Osteoblast (primary cell): ENCODE measurements around the gene GNAQ. TPM values are rescaled to one million over a fixed set of nuclear protein-coding genes. Genes with fewer than 3 reads are reported as not detected.

ENCODE experiments used
- DNase-seq: peaks from one replicate; pipeline ENCODE4 v3.0.0; 2011; ENCODE audit warnings: low spot score, mixed read lengths; ENCODE audit not compliant: insufficient read length; ENCODE audit errors: missing footprints
- H2AFZ ChIP-seq: 2 replicates; pipeline ENCODE4 v1.6.0; 2011; ENCODE audit warnings: mild to moderate bottlenecking, low read length
- H3K27ac ChIP-seq: 2 replicates; pipeline ENCODE4 v1.5.1; 2011; ENCODE audit warnings: mild to moderate bottlenecking, low read depth, low read length, moderate library complexity
- H3K27me3 ChIP-seq: 2 replicates; pipeline ENCODE4 v1.6.0; 2012; ENCODE audit warnings: mild to moderate bottlenecking, control low read depth, inconsistent platforms, low read length, moderate library complexity; ENCODE audit not compliant: insufficient read depth
- H3K36me3 ChIP-seq: 2 replicates; pipeline ENCODE4 v1.5.1; 2011; ENCODE audit warnings: mild to moderate bottlenecking, low read length, control low read depth, moderate library complexity; ENCODE audit not compliant: insufficient read depth
- H3K4me1 ChIP-seq: 2 replicates; pipeline ENCODE4 v1.5.1; 2011; ENCODE audit warnings: mild to moderate bottlenecking, low read length, control low read depth, moderate library complexity; ENCODE audit not compliant: insufficient read depth
- H3K4me2 ChIP-seq: 2 replicates; pipeline ENCODE4 v1.6.0; 2011; ENCODE audit warnings: mild to moderate bottlenecking, low read length; ENCODE audit not compliant: insufficient read depth
- H3K4me3 ChIP-seq: fragments of 200-600 bp; sonication (generic); 3 replicates; pipeline ENCODE4 v1.5.1; 2012; ENCODE audit warnings: mild to moderate bottlenecking, low read length, inconsistent platforms; ENCODE audit not compliant: insufficient read depth
- H3K79me2 ChIP-seq: 2 replicates; pipeline ENCODE4 v1.6.0; 2012; ENCODE audit warnings: mild to moderate bottlenecking, low read length, control low read depth, inconsistent platforms; ENCODE audit not compliant: insufficient read depth
- H3K9me3 ChIP-seq: 2 replicates; pipeline ENCODE4 v1.5.1; 2011; ENCODE audit warnings: low read depth, low read length, control low read depth
- H4K20me1 ChIP-seq: 2 replicates; pipeline ENCODE4 v1.6.0; 2012; ENCODE audit warnings: mild to moderate bottlenecking, low read length, control low read depth; ENCODE audit not compliant: insufficient read depth
- total RNA-seq: library from RNA; depleted of rRNA; stranded (reverse); fragments of >200 nt; gene quantifications from 2 replicates; pipeline ENCODE4 v1.2.3, GENCODE V29; 2012
- TF ChIP-seq, protein P1 (sequence below): IDR thresholded peaks from 2 replicates; pipeline ENCODE4 v1.5.1; 2011; ENCODE audit warnings: mild to moderate bottlenecking, low read depth, low read length, moderate library complexity; ENCODE audit errors: extremely low read depth

Gene GNAQ
- total RNA-seq, 1 donor = 64.8 TPM

DNA sequence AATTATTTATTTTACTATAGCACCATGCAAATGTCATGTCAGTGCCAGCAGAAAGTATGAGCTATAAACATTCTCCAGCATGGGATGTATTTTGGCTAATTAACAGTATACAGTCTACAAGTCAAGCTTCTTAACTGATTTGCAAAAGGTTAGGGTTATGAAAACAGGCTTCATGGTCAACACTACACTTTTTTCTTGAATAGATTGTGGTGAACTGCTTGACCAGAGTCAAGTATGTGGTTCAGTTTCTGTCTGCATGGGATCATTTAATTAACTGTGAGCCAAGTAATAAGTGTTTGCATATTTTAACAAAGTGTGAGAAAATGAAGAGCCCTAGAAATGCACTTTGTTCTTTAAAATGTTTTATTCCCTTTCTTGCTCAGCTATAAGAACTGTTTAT lies 14.5 kb upstream of the GNAQ start:
- peaks cover 24% of the 10 kb centered on the region for H3K27me3 ChIP-seq
- no peaks in the 10 kb centered on the region for H3K36me3 ChIP-seq
- TF ChIP-seq, protein P1, sequence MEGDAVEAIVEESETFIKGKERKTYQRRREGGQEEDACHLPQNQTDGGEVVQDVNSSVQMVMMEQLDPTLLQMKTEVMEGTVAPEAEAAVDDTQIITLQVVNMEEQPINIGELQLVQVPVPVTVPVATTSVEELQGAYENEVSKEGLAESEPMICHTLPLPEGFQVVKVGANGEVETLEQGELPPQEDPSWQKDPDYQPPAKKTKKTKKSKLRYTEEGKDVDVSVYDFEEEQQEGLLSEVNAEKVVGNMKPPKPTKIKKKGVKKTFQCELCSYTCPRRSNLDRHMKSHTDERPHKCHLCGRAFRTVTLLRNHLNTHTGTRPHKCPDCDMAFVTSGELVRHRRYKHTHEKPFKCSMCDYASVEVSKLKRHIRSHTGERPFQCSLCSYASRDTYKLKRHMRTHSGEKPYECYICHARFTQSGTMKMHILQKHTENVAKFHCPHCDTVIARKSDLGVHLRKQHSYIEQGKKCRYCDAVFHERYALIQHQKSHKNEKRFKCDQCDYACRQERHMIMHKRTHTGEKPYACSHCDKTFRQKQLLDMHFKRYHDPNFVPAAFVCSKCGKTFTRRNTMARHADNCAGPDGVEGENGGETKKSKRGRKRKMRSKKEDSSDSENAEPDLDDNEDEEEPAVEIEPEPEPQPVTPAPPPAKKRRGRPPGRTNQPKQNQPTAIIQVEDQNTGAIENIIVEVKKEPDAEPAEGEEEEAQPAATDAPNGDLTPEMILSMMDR = no peak

DNA sequence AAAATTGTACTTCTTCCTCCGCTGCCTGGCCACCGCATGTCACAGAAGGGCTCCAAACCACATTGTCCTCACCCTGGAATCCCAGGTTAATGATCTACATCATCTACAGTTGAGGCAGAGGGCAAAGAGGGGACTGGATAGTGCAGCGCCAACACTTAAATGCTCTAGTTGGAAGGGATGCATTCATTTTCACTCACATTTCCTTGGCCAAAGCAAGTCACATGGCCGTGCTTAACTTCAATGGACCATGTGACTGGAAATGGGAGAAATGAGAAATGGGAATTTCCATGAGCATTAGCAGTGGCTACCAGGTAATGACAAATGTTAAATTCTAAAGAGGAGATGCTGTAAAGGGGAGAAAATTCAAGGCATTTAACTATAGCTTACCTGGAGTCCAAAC lies 13.3 kb upstream of the GNAQ start:
- DNase-seq = no peak
- Histone ChIP-seq H3K27me3 (peaks cover 28% of the 10 kb centered on the region), H3K79me2 (no peaks in the 10 kb centered on the region), H4K20me1 (no peaks in the 10 kb centered on the region), H3K4me2 (no peak overlapping the region), H2AFZ (no peak overlapping the region), H3K4me1 (no peaks in the 10 kb centered on the region), H3K9me3 (no peaks in the 10 kb centered on the region), H3K36me3 (no peaks in the 10 kb centered on the region), H3K4me3 (no peak overlapping the region), H3K27ac (no peak overlapping the region)
- TF ChIP-seq, protein P1 = no peak

More for the DNA sequence above, 14.5 kb upstream of the GNAQ start:
- Histone ChIP-seq H3K27ac (no peak overlapping the region), H3K4me1 (no peaks in the 10 kb centered on the region), H3K4me2 (no peak overlapping the region), H3K9me3 (no peaks in the 10 kb centered on the region), H3K4me3 (no peak overlapping the region), H3K79me2 (no peaks in the 10 kb centered on the region), H4K20me1 (no peaks in the 10 kb centered on the region), H2AFZ (no peak overlapping the region)
- no peak for DNase-seq

DNA sequence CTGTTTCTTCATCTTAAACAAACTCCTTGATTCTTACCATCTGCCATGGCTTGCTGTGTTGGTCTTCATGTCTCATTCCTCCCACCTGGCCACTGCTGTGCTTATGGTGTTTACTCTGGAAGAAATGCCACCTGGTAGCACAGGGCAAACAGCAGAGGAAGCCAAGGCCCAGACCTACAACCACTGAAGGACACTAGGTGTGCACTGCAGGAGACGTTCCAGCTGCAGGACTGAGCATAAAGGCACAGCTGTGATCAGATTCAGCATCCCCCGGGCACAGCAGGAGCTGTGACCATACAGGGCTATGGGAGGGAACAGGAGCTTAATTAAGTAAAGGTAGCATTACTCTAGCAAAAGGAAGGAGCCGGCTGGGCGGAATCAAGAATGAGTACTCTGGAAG lies 12.6 kb upstream of the GNAQ start:
- peaks cover 24% of the 10 kb centered on the region for H3K27me3 ChIP-seq
- H3K79me2 ChIP-seq = no peaks in the 10 kb centered on the region
- H3K9me3 ChIP-seq = no peaks in the 10 kb centered on the region
- TF ChIP-seq, protein P1 = no peak
- H4K20me1 ChIP-seq = no peaks in the 10 kb centered on the region
- DNase-seq = no peak
- no peaks in the 10 kb centered on the region for H3K36me3 ChIP-seq
- no peak overlapping the region for H3K27ac ChIP-seq
- no peak overlapping the region for H3K4me2 ChIP-seq
- H3K4me1 ChIP-seq = no peaks in the 10 kb centered on the region
- no peak overlapping the region for H2AFZ ChIP-seq
- no peak overlapping the region for H3K4me3 ChIP-seq

DNA sequence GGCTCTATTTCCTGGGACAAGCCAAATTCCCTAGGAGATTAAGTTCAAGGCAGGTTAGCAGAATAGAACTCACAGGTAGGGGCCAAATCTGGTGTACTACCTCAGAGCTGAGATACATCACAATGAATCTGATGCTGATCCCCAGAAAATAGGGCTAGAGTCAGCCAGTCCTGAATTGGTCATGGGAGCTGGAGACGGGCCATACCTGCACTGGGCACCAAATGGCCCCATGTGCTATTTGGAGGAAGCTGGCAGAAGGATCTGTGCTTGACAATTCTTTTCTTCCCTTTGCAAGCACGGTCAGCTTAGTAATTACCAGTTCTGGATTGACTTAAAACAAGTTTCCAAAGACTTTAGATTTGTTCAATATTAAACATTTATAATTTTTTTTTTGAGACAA lies 10.4 kb upstream of the GNAQ start:
- no peaks in the 10 kb centered on the region for H3K9me3 ChIP-seq
- H3K4me3 ChIP-seq = no peak overlapping the region
- H3K27ac ChIP-seq = no peak overlapping the region
- no peak overlapping the region for H3K4me2 ChIP-seq
- TF ChIP-seq, protein P1 = no peak
- no peaks in the 10 kb centered on the region for H3K79me2 ChIP-seq
- H3K27me3 ChIP-seq = peaks cover 22% of the 10 kb centered on the region
- no peak for DNase-seq
- H2AFZ ChIP-seq = no peak overlapping the region
- H3K4me1 ChIP-seq = no peaks in the 10 kb centered on the region
- H4K20me1 ChIP-seq = no peaks in the 10 kb centered on the region
- H3K36me3 ChIP-seq = no peaks in the 10 kb centered on the region
